ENCODE measurements around the gene MMP7.

MMP7 gene

GRCh38 chr11:102499151-102499550, 31.4 kb downstream of the MMP7 start:
- Histone ChIP-seq H3K27ac (ENCODE audit: low read depth, low read length) (no peak overlapping the region), H3K4me1 (ENCODE audit: control insufficient read depth, low read length) (peaks cover 25% of the 10 kb centered on the region), H4K20me1 (ENCODE audit: control insufficient read depth, insufficient read depth, low read depth, low read length) (no peaks in the 10 kb centered on the region), H3K4me2 (ENCODE audit: low read length) (no peak overlapping the region), H3K4me3 (ENCODE audit: low read length) (no peak overlapping the region), H3K9me3 (ENCODE audit: control insufficient read depth, insufficient read depth, low read length) (no peaks in the 10 kb centered on the region), H3K9me2 (replicated peaks; ENCODE audit: control insufficient read depth, low read length) (no peaks in the 10 kb centered on the region), H3K27me3 (ENCODE audit: control insufficient read depth, low read length) (no peaks in the 10 kb centered on the region), H3K36me3 (ENCODE audit: control insufficient read depth, low read length) (no peaks in the 10 kb centered on the region), H3F3A (ENCODE audit: control insufficient read depth, insufficient read depth) (no peaks in the 10 kb centered on the region), H3K79me2 (ENCODE audit: control insufficient read depth, low read length) (no peaks in the 10 kb centered on the region)
- no peak for TF ChIP-seq EZH2phosphoT487 (IDR thresholded peaks at IDR 0.05; ENCODE audit: borderline replicate concordance, low read length)
- TF ChIP-seq CTCF (IDR thresholded peaks at IDR 0.05; ENCODE audit: low read depth, low read length, poor library complexity, severe bottlenecking): no peak

- no peaks in the 10 kb centered on the region for H3K9me3 ChIP-seq (ENCODE audit: control insufficient read depth, insufficient read depth, low read length)
- no peak overlapping the region for H3K27ac ChIP-seq (ENCODE audit: low read depth, low read length)
- no peaks in the 10 kb centered on the region for H3K27me3 ChIP-seq (ENCODE audit: control insufficient read depth, low read length)
- no peaks in the 10 kb centered on the region for H3K79me2 ChIP-seq (ENCODE audit: control insufficient read depth, low read length)
- no peaks in the 10 kb centered on the region for H3F3A ChIP-seq (ENCODE audit: control insufficient read depth, insufficient read depth)
- no peaks in the 10 kb centered on the region for H4K20me1 ChIP-seq (ENCODE audit: control insufficient read depth, insufficient read depth, low read depth, low read length)
- TF ChIP-seq EZH2phosphoT487 (IDR thresholded peaks at IDR 0.05; ENCODE audit: borderline replicate concordance, low read length) (no peak), CTCF (IDR thresholded peaks at IDR 0.05; ENCODE audit: low read depth, low read length, poor library complexity, severe bottlenecking) (no peak)
- H3K4me1 ChIP-seq (ENCODE audit: control insufficient read depth, low read length): peaks cover 31% of the 10 kb centered on the region
- no peaks in the 10 kb centered on the region for H3K9me2 ChIP-seq (replicated peaks; ENCODE audit: control insufficient read depth, low read length)
- H3K4me2 ChIP-seq (ENCODE audit: low read length): no peak overlapping the region
- H3K36me3 ChIP-seq (ENCODE audit: control insufficient read depth, low read length): no peaks in the 10 kb centered on the region
- H3K4me3 ChIP-seq (ENCODE audit: low read length): no peak overlapping the region
Observed at GRCh38 chr11:102497061-102497460, 33.5 kb downstream of the MMP7 start.

- Histone ChIP-seq H3K27ac (ENCODE audit: low read depth, low read length) (no peak overlapping the region), H4K20me1 (ENCODE audit: control insufficient read depth, insufficient read depth, low read depth, low read length) (no peaks in the 10 kb centered on the region), H3K27me3 (ENCODE audit: control insufficient read depth, low read length) (no peaks in the 10 kb centered on the region), H3F3A (ENCODE audit: control insufficient read depth, insufficient read depth) (no peaks in the 10 kb centered on the region), H3K9me2 (replicated peaks; ENCODE audit: control insufficient read depth, low read length) (no peaks in the 10 kb centered on the region), H3K4me2 (ENCODE audit: low read length) (peak overlapping the region; percentile 29; the same call in 1 of the 2 replicates), H3K36me3 (ENCODE audit: control insufficient read depth, low read length) (no peaks in the 10 kb centered on the region), H3K4me3 (ENCODE audit: low read length) (no peak overlapping the region), H3K9me3 (ENCODE audit: control insufficient read depth, insufficient read depth, low read length) (no peaks in the 10 kb centered on the region), H3K79me2 (ENCODE audit: control insufficient read depth, low read length) (no peaks in the 10 kb centered on the region), H3K4me1 (ENCODE audit: control insufficient read depth, low read length) (peaks cover 21% of the 10 kb centered on the region)
- TF ChIP-seq CTCF (IDR thresholded peaks at IDR 0.05; ENCODE audit: low read depth, low read length, poor library complexity, severe bottlenecking) (peak; percentile 76), EZH2phosphoT487 (IDR thresholded peaks at IDR 0.05; ENCODE audit: borderline replicate concordance, low read length) (no peak)
Observed at GRCh38 chr11:102495161-102496042, 35.1 kb downstream of the MMP7 start.

Data from DOHH2 (cell line).